Dedifferentiated amniotic fluid mesenchymal stem cell (primary cell): ENCODE data around the gene ADRM1.

Source experiments
- DNase-seq: peaks from one replicate; pipeline ENCODE4 v3.0.0-alpha.2; 2016; ENCODE audit errors: extremely low spot score

The ADRM1 gene

GRCh38 chr20:62354811-62355341 is 52.1 kb downstream of the ADRM1 start:
- DNase-seq = no peak

GRCh38 chr20:62355516-62355877 is 52.7 kb downstream of the ADRM1 start:
- no peak for DNase-seq

GRCh38 chr20:62355878-62356588 is 53.2 kb downstream of the ADRM1 start:
- DNase-seq = no peak

- no peak for DNase-seq
These were observed 53.9 kb downstream of the ADRM1 start for GRCh38 chr20:62356589-62357186.

GRCh38 chr20:62357187-62357667 is 54.4 kb downstream of the ADRM1 start:
- DNase-seq = no peak

- no peak for DNase-seq
These were observed 54.9 kb downstream of the ADRM1 start for GRCh38 chr20:62357681-62358080.
